PC-9 (cell line): ENCODE results near the gene CER1. TPM values are rescaled to one million over a fixed set of nuclear protein-coding genes. Genes with fewer than 3 reads are reported as not detected.

Experiments
- BruUV-seq: library from RNA; stranded (reverse); fragments of 400-500 nt; replicated peaks from 2 replicates; lab custom pipeline; 2021; lab: Mats Ljungman, UMichigan
- CTCF ChIA-PET: fragments of 300-600 bp; sonication (Branson Sonifier 250); formaldehyde crosslinking; loops from one replicate; lab custom pipeline; 2022; ENCODE audit warnings: antibody characterized with exemption; lab: Charles Lee
- POLR2A ChIA-PET: fragments of 300-600 bp; sonication (Branson Sonifier 250); formaldehyde crosslinking; loops from one replicate; lab custom pipeline; 2022; ENCODE audit warnings: antibody characterized with exemption; ENCODE audit not compliant: unreplicated experiment; lab: Charles Lee
- DNase-seq, 2 experiments: peaks; one replicate each; pipeline versions ENCODE4 v3.0.0 to v3.0.0-alpha.2; 2015 to 2022; ENCODE audit warnings: mixed read lengths in 1 of 2
- H2AFZ ChIP-seq: fragments of 200-600 bp; sonication (generic); 2 replicates; pipeline ENCODE4 v1.8.1; 2017; ENCODE audit warnings: antibody characterized with exemption
- H3F3A ChIP-seq: fragments of 200-600 bp; sonication (generic); 2 replicates; pipeline ENCODE4 v1.8.1; 2017; ENCODE audit warnings: antibody characterized with exemption, mild to moderate bottlenecking, low read depth; ENCODE audit not compliant: insufficient read depth
- H3K27ac ChIP-seq: fragments of 200-600 bp; sonication (generic); 2 replicates; pipeline ENCODE4 v1.6.1; 2016; ENCODE audit warnings: mixed run types
- H3K27me3 ChIP-seq: fragments of 200-600 bp; sonication (generic); 2 replicates; pipeline ENCODE4 v1.6.1; 2016; ENCODE audit warnings: low read depth, mixed run types; ENCODE audit not compliant: insufficient read depth
- H3K36me3 ChIP-seq: fragments of 200-600 bp; sonication (generic); 2 replicates; pipeline ENCODE4 v1.6.1; 2016; ENCODE audit warnings: low read depth, mixed run types
- H3K4me1 ChIP-seq: fragments of 200-600 bp; sonication (generic); replicated peaks from 2 replicates; pipeline ENCODE4 v1.6.1; 2016; ENCODE audit warnings: mixed run types; ENCODE audit not compliant: insufficient read depth
- H3K4me2 ChIP-seq: fragments of 200-600 bp; sonication (generic); 2 replicates; pipeline ENCODE4 v1.6.1; 2017; ENCODE audit warnings: mixed run types
- H3K4me3 ChIP-seq: fragments of 200-600 bp; sonication (generic); 2 replicates; pipeline ENCODE4 v1.6.1; 2016; ENCODE audit warnings: mixed run types
- H3K79me2 ChIP-seq: fragments of 200-600 bp; sonication (generic); 2 replicates; pipeline ENCODE4 v1.6.1; 2017; ENCODE audit warnings: low read depth, mixed run types
- H3K9me2 ChIP-seq: fragments of 200-600 bp; sonication (generic); 2 replicates; pipeline ENCODE4 v1.8.1; 2017; ENCODE audit warnings: mild to moderate bottlenecking; ENCODE audit not compliant: insufficient read depth
- H3K9me3 ChIP-seq: fragments of 200-600 bp; sonication (generic); 2 replicates; pipeline ENCODE4 v1.8.1; 2016; ENCODE audit warnings: low read depth; ENCODE audit not compliant: insufficient read depth
- H4K20me1 ChIP-seq: fragments of 200-600 bp; sonication (generic); 2 replicates; pipeline ENCODE4 v1.8.1; 2017; ENCODE audit not compliant: insufficient read depth
- EZH2 ChIP-seq: fragments of 200-600 bp; sonication (generic); IDR thresholded peaks from 2 replicates; pipeline ENCODE4 v1.8.0; 2017; ENCODE audit warnings: antibody characterized with exemption, low read depth
- intact Hi-C: fragments of 100-400 bp; cut with micrococcal nuclease; formaldehyde crosslinking; loops from one replicate; pipeline ENCODE4 v1.10.0; 2022; ENCODE audit not compliant: unreplicated experiment
- total RNA-seq: library from RNA; stranded (reverse); gene quantifications from 2 replicates; pipeline ENCODE4 v1.2.3, GENCODE V29; 2021
- TF ChIP-seq, protein P1 (sequence below): fragments of 200-600 bp; sonication (generic); conservative IDR thresholded peaks from 2 replicates; pipeline ENCODE4 v1.6.1; 2017; ENCODE audit warnings: mixed run types, antibody characterized with exemption, mild to moderate bottlenecking, moderate library complexity

Gene CER1
- total RNA-seq, 1 experiment from 2014 or later: not detected

DNA sequence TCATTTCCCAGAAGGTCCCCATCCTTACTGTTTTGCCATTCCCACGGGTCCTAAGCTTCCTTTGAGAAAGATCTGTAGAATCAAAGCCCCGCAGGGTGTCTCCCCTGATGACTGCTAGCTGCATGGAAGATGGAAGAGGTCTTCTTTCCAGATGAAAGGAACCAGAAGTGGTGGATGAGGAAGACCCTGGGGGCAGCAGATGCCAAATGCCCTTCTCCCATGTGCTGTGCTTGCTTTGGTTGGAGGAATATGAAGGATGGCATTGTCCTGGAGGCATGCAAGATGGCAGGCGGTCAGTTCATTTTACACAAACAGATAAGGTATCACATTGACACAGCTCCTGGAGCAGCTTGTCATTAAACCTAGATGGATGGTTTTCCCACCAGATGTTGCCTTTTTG lies 25.8 kb upstream of the CER1 start:
- TF ChIP-seq EZH2: no peak
- TF ChIP-seq, protein P1, sequence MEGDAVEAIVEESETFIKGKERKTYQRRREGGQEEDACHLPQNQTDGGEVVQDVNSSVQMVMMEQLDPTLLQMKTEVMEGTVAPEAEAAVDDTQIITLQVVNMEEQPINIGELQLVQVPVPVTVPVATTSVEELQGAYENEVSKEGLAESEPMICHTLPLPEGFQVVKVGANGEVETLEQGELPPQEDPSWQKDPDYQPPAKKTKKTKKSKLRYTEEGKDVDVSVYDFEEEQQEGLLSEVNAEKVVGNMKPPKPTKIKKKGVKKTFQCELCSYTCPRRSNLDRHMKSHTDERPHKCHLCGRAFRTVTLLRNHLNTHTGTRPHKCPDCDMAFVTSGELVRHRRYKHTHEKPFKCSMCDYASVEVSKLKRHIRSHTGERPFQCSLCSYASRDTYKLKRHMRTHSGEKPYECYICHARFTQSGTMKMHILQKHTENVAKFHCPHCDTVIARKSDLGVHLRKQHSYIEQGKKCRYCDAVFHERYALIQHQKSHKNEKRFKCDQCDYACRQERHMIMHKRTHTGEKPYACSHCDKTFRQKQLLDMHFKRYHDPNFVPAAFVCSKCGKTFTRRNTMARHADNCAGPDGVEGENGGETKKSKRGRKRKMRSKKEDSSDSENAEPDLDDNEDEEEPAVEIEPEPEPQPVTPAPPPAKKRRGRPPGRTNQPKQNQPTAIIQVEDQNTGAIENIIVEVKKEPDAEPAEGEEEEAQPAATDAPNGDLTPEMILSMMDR: no peak
- ChIA-PET CTCF (no interaction called here), POLR2A (no interaction called here)
- Histone ChIP-seq H3K4me1 (no peaks in the 10 kb centered on the region), H3K4me3 (no peak overlapping the region), H3K36me3 (no peaks in the 10 kb centered on the region), H3K79me2 (no peaks in the 10 kb centered on the region), H3F3A (no peaks in the 10 kb centered on the region), H3K4me2 (no peak overlapping the region), H3K27me3 (no peaks in the 10 kb centered on the region), H3K27ac (no peak overlapping the region), H3K9me2 (no peaks in the 10 kb centered on the region), H3K9me3 (no peaks in the 10 kb centered on the region), H2AFZ (no peak overlapping the region), H4K20me1 (no peaks in the 10 kb centered on the region)
- intact Hi-C loops: no loop called here
- DNase-seq: no peak
- no TSS peak for BruUV-seq

DNA sequence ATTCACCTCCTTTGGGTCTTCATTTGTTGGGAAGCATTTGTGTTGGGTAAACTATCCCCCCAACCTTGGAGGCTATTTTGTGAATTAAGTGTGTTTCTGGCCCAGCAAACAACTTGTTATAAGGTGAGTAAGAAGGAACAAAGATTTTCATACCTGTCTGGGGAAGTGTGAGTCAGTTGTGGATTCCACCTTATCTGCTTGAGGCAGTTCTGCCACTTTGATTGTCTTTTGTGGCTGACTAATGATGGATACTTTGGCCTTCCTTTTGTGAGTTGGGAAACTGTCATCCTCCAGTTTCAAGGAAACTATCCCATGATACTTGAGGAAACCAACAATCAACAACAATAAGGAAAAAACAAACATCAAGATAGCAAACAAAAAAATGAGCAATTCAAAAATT lies 24.6 kb upstream of the CER1 start:
- TF ChIP-seq, protein P1: no peak
- no peak for TF ChIP-seq EZH2
- H3K79me2 ChIP-seq: no peaks in the 10 kb centered on the region
- H3F3A ChIP-seq: no peaks in the 10 kb centered on the region
- no peak overlapping the region for H3K27ac ChIP-seq
- intact Hi-C loops: no loop called here
- POLR2A ChIA-PET: no interaction called here
- H3K36me3 ChIP-seq: no peaks in the 10 kb centered on the region
- no peak overlapping the region for H3K4me2 ChIP-seq
- BruUV-seq: no TSS peak
- no peaks in the 10 kb centered on the region for H3K9me3 ChIP-seq
- H3K4me3 ChIP-seq: no peak overlapping the region
- H3K27me3 ChIP-seq: no peaks in the 10 kb centered on the region
- no peaks in the 10 kb centered on the region for H3K9me2 ChIP-seq
- H3K4me1 ChIP-seq: no peaks in the 10 kb centered on the region
- no peak overlapping the region for H2AFZ ChIP-seq
- H4K20me1 ChIP-seq: no peaks in the 10 kb centered on the region
- CTCF ChIA-PET: no interaction called here
- no peak for DNase-seq

DNA sequence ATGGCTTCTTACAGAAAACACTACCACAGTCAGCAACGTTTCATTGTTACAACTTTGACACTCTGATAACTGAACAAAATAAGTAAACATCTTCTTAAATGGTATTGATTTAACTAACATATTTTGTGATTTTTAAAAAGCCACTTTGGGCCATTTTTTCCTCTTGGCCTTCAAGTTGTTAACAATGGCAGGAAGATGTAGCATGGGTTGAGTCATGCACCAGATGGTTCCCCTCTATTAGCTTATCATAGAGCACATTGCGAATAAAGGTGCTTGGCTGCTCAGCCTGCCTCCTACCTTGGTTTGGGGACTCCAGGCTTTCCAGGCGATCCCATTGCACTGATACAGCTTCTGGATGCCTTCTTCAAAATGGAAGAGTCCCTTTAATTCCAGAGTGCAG lies 24.1 kb upstream of the CER1 start:
- intact Hi-C loops: no loop called here
- no peaks in the 10 kb centered on the region for H3K27me3 ChIP-seq
- no TSS peak for BruUV-seq
- H3K4me3 ChIP-seq: no peak overlapping the region
- ChIA-PET POLR2A (no interaction called here), CTCF (no interaction called here)
- TF ChIP-seq, protein P1: no peak
- no peak for TF ChIP-seq EZH2
- no peaks in the 10 kb centered on the region for H3K79me2 ChIP-seq
- no peaks in the 10 kb centered on the region for H3K9me2 ChIP-seq
- H2AFZ ChIP-seq: no peak overlapping the region
- H3K27ac ChIP-seq: no peak overlapping the region
- no peak for DNase-seq
- no peaks in the 10 kb centered on the region for H3K9me3 ChIP-seq
- no peaks in the 10 kb centered on the region for H3K4me1 ChIP-seq
- H3K36me3 ChIP-seq: no peaks in the 10 kb centered on the region
- H3F3A ChIP-seq: no peaks in the 10 kb centered on the region
- H4K20me1 ChIP-seq: no peaks in the 10 kb centered on the region
- H3K4me2 ChIP-seq: no peak overlapping the region
